ENCODE data around the gene ACOT2. TPM values are rescaled to one million over a fixed set of nuclear protein-coding genes. Genes with fewer than 3 reads are reported as not detected.

Gene ACOT2
- total and polyA plus RNA-seq, 12 donors = 26.0 to 310 (median 73.4) TPM

DNA sequence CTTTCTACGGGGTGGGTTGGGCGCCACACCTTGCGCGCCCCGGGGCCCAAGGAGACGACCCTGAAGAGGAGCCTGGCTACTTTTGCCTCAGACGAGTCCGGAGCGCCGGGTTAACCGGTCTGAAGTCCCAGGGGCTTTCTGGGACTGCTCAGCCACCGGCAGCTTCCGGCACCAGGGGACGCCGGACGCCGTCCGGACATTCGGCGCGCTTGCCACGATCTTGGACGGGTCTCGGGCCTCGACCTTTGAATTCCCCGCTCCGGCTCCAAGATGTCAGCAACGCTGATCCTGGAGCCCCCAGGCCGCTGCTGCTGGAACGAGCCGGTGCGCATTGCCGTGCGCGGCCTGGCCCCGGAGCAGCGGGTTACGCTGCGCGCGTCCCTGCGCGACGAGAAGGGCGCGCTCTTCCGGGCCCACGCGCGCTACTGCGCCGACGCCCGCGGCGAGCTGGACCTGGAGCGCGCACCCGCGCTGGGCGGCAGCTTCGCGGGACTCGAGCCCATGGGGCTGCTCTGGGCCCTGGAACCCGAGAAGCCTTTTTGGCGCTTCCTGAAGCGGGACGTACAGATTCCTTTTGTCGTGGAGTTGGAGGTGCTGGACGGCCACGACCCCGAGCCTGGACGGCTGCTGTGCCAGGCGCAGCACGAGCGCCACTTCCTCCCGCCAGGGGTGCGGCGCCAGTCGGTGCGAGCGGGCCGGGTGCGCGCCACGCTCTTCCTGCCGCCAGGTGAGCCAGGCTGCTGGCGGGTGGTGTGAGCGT, 22.9 kb downstream of the ACOT2 start, which contains the start of gene ACOT4:
ACOT4 (plus strand) TSS at position 184 of the 760 bp plus-strand sequence; CDS start at position 271, 87 bp downstream.
- Histone ChIP-seq H3K36me3 (replicated peaks in 1 of 2) (no peaks in the 10 kb centered on the region), H3K27me3 (no peaks in the 10 kb centered on the region), H3K9me3 (replicated peaks in 1 of 3) (no peaks in the 10 kb centered on the region), H3K4me1 (replicated peaks in 1 of 2) (no peaks in the 10 kb centered on the region), H3K27ac (peak within 1 kb of the TSS in 1 of 5 donors; percentile 36), H3K4me3 (peak within 1 kb of the TSS in 2 of 4 donors; percentile 28 to 89)
- no peak for TF ChIP-seq POLR2A (IDR thresholded peaks at IDR 0.05)
- TF ChIP-seq, protein P1, sequence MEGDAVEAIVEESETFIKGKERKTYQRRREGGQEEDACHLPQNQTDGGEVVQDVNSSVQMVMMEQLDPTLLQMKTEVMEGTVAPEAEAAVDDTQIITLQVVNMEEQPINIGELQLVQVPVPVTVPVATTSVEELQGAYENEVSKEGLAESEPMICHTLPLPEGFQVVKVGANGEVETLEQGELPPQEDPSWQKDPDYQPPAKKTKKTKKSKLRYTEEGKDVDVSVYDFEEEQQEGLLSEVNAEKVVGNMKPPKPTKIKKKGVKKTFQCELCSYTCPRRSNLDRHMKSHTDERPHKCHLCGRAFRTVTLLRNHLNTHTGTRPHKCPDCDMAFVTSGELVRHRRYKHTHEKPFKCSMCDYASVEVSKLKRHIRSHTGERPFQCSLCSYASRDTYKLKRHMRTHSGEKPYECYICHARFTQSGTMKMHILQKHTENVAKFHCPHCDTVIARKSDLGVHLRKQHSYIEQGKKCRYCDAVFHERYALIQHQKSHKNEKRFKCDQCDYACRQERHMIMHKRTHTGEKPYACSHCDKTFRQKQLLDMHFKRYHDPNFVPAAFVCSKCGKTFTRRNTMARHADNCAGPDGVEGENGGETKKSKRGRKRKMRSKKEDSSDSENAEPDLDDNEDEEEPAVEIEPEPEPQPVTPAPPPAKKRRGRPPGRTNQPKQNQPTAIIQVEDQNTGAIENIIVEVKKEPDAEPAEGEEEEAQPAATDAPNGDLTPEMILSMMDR (IDR thresholded peaks at IDR 0.05) = peak in 3 of 6 experiments; percentile 14 to 32 (median 18)
- intact Hi-C loops (cut with DNase I) = no loop called here
- WGBS, 4 donors = 1 to 6% (median 3%) methylated on average over 6 to 89 of the region's 89 CpGs
- peak in 5 of 7 donors; percentile 19 to 35 (median 26) for DNase-seq

DNA sequence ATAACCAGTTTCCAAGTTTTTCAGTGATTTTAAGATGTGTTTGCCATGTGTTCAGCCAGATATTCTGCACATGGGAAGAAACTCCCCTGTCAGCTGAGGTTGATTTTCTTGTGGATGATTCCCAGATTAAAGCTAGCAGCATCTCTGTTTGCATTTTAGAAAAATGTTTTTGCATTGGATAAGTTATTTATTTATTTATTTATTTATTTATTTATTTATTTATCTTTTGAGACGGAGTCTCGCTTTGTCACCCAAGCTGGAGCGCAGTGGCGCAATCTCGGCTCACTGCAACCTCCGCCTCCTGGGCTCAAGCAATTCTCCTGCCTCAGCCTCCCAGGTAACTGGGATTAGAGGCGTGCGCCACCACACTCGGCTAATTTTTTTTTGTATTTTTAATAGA, 25.5 kb downstream of the ACOT2 start:
- no peak for DNase-seq
- TF ChIP-seq, protein P1 (IDR thresholded peaks at IDR 0.05) = no peak
- no peaks in the 10 kb centered on the region for H3K27me3 ChIP-seq
- H3K36me3 ChIP-seq (replicated peaks in 1 of 2) = no peaks in the 10 kb centered on the region
- H3K27ac ChIP-seq = no peak overlapping the region
- no peaks in the 10 kb centered on the region for H3K4me1 ChIP-seq (replicated peaks in 1 of 2)
- WGBS, 4 donors = 87 to 100% (median 91%) methylated on average over 9 of the region's 9 CpGs
- H3K4me3 ChIP-seq = no peak overlapping the region
- H3K9me3 ChIP-seq (replicated peaks in 1 of 3) = no peaks in the 10 kb centered on the region
- intact Hi-C loops (cut with DNase I) = no loop called here

DNA sequence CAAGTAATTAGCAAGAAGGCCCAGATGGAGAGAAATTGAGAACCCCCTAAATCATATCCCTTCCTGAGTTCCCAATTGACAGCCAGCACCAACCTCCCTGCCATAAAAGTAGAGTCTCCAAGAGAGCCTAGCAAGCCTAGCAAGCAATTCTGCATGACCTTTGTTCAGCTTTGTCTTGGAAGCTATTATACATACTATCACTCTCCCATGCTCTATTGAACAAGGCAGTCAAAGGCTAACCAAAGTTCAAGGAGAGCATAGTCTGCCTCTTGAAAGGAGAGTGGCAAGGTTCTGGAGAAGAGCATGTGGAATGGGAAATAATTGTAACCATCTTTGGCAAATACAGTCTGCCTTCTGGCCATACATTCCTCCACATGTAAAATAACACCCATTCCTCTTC, 30.5 kb downstream of the ACOT2 start:
- no peak for DNase-seq
- no peaks in the 10 kb centered on the region for H3K27me3 ChIP-seq
- intact Hi-C loops (cut with DNase I) = no loop called here
- no peaks in the 10 kb centered on the region for H3K4me1 ChIP-seq (replicated peaks in 1 of 2)
- no peak overlapping the region for H3K4me3 ChIP-seq
- no peaks in the 10 kb centered on the region for H3K36me3 ChIP-seq (replicated peaks in 1 of 2)
- H3K27ac ChIP-seq = no peak overlapping the region
- TF ChIP-seq POLR2A (IDR thresholded peaks at IDR 0.05) = no peak
- TF ChIP-seq, protein P1 (IDR thresholded peaks at IDR 0.05) = no peak
- H3K9me3 ChIP-seq (replicated peaks in 1 of 3) = no peaks in the 10 kb centered on the region

DNA sequence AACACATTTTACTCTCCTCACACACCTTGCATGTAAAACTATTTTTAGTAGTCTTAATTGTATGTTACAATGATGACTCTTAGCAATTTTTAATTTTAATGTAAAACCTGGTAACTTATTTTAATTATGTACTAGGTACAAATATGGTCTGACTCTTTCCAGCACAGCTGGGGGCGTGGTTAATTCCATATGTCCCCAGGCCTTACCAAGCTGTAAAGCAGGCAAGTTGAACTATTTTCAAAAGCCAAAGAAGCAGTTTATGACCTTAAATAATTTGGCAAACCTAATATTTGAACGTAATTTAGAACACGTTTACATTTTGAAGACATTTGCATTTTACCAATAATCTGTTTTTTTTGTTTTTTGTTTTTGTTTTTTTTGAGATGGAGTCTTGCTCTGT, 34.0 kb downstream of the ACOT2 start:
- Histone ChIP-seq H3K4me1 (replicated peaks in 1 of 2) (no peaks in the 10 kb centered on the region), H3K27me3 (no peaks in the 10 kb centered on the region), H3K9me3 (replicated peaks in 1 of 3) (no peaks in the 10 kb centered on the region), H3K4me3 (no peak overlapping the region), H3K36me3 (replicated peaks in 1 of 2) (no peaks in the 10 kb centered on the region), H3K27ac (no peak overlapping the region)
- intact Hi-C loops (cut with DNase I) = no loop called here
- no peak for DNase-seq
- no peak for TF ChIP-seq POLR2A (IDR thresholded peaks at IDR 0.05)
- TF ChIP-seq, protein P1 (IDR thresholded peaks at IDR 0.05) = no peak
- 75 to 91% (median 79%) methylated on average over 3 of the region's 3 CpGs for WGBS, 4 donors

All from adrenal gland (tissue), 12 donors.